LNCaP clone FGC (cell line): ENCODE results near the gene CYBA.

Source experiments
- DNase-seq: peaks from one replicate; pipeline ENCODE4 v3.0.0-alpha.2; 2011; ENCODE audit warnings: low read depth
- H3K4me3 ChIP-seq: 2 replicates; pipeline ENCODE4 v1.5.1; 2011; ENCODE audit warnings: mild to moderate bottlenecking, low read depth, low read length, control low read depth
- CTCF ChIP-seq: IDR thresholded peaks from 2 replicates; pipeline ENCODE4 v1.5.1; 2012; ENCODE audit warnings: mild to moderate bottlenecking; ENCODE audit not compliant: control insufficient read depth, insufficient read depth; ENCODE audit errors: extremely low read depth

The CYBA gene

GRCh38 chr16:88650749-88651275 lies at the start of gene CYBA:
TSS of gene CYBA (minus strand) at chr16:88651053. CDS start at chr16:88651013, 40 bp downstream.
- H3K4me3 ChIP-seq: no peak within 1 kb of the TSS
- no peak for DNase-seq
- no peak for TF ChIP-seq CTCF

GRCh38 chr16:88700322-88700635 lies 49.4 kb upstream of the CYBA start:
- no peak overlapping the region for H3K4me3 ChIP-seq
- no peak for TF ChIP-seq CTCF

GRCh38 chr16:88699180-88699579 lies 48.3 kb upstream of the CYBA start:
- no peak overlapping the region for H3K4me3 ChIP-seq
- no peak for TF ChIP-seq CTCF
- no peak for DNase-seq

More at GRCh38 chr16:88700322-88700635, 49.4 kb upstream of the CYBA start:
- no peak for DNase-seq

- H3K4me3 ChIP-seq: no peak overlapping the region
- DNase-seq: no peak
- TF ChIP-seq CTCF: no peak
These were observed 47.8 kb upstream of the CYBA start for GRCh38 chr16:88698646-88699045.

- H3K4me3 ChIP-seq: no peak overlapping the region
- TF ChIP-seq CTCF: peak; percentile 38
- no peak for DNase-seq
These were observed 47.2 kb upstream of the CYBA start for GRCh38 chr16:88697831-88698615.

GRCh38 chr16:88697116-88697830 lies 46.4 kb upstream of the CYBA start:
- TF ChIP-seq CTCF: no peak
- H3K4me3 ChIP-seq: no peak overlapping the region
- DNase-seq: no peak
